CD8-positive, alpha-beta memory T cell (primary cell): ENCODE data around the gene SDR39U1. TPM values are rescaled to one million over a fixed set of nuclear protein-coding genes. Genes with fewer than 3 reads are reported as not detected.

Source experiments
- CTCF ChIA-PET: fragments of 350-600 bp; sonication (Branson Sonifier 250); formaldehyde crosslinking; loops from one replicate; lab custom pipeline; 2021; ENCODE audit warnings: antibody characterized with exemption; lab: Charles Lee
- POLR2A ChIA-PET: fragments of 350-600 bp; sonication (Branson Sonifier 250); formaldehyde crosslinking; loops from one replicate; lab custom pipeline; 2021; ENCODE audit warnings: antibody characterized with exemption; lab: Charles Lee
- DNase-seq, 5 donors: peaks; one replicate each; pipeline versions ENCODE4 v3.0.0 to v3.0.0-alpha.2; 2020 to 2022; ENCODE audit warnings: mixed read lengths in 1 of 5
- H3K27ac ChIP-seq: one replicate; pipeline ENCODE4 v1.7.0; 2013; ENCODE audit warnings: low read depth, mild to moderate bottlenecking, low read length, moderate library complexity
- H3K27me3 ChIP-seq: 2 replicates; pipeline ENCODE4 v1.7.0; 2013; ENCODE audit warnings: low read length, mild to moderate bottlenecking; ENCODE audit not compliant: insufficient read depth, poor library complexity, severe bottlenecking
- H3K36me3 ChIP-seq: 2 replicates; pipeline ENCODE4 v1.7.0; 2013; ENCODE audit warnings: mild to moderate bottlenecking, low read length, moderate library complexity; ENCODE audit not compliant: insufficient read depth
- H3K4me1 ChIP-seq: 2 replicates; pipeline ENCODE4 v1.7.0; 2013; ENCODE audit warnings: mild to moderate bottlenecking, low read length, moderate library complexity; ENCODE audit not compliant: insufficient read depth
- H3K4me3 ChIP-seq: 2 replicates; pipeline ENCODE4 v1.7.0; 2013; ENCODE audit warnings: mild to moderate bottlenecking, low read length
- H3K9me3 ChIP-seq: 2 replicates; pipeline ENCODE4 v1.7.0; 2013; ENCODE audit warnings: mild to moderate bottlenecking, low read length
- H3K27ac Mint-ChIP-seq, 8 donors: one replicate each; pipeline ENCODE4 v1.8.0; 2020 to 2021; ENCODE audit warnings: mixed read lengths in 8 of 8, mild to moderate bottlenecking in 6 of 8, inconsistent platforms in 3 of 8, moderate library complexity in 3 of 8
- H3K27me3 Mint-ChIP-seq, 2 donors: one replicate each; pipeline ENCODE4 v1.8.0; 2020 to 2021; ENCODE audit warnings: mixed read lengths in 2 of 2, mild to moderate bottlenecking in 1 of 2, moderate library complexity in 1 of 2
- H3K36me3 Mint-ChIP-seq, 3 donors: one replicate each; pipeline ENCODE4 v1.8.0; 2020 to 2021; ENCODE audit warnings: mixed read lengths in 3 of 3, inconsistent platforms in 1 of 3, mild to moderate bottlenecking in 1 of 3
- H3K4me1 Mint-ChIP-seq, 3 donors: one replicate each; pipeline ENCODE4 v1.8.0; 2020 to 2021; ENCODE audit warnings: mixed read lengths in 3 of 3, inconsistent platforms in 1 of 3, mild to moderate bottlenecking in 1 of 3
- H3K4me3 Mint-ChIP-seq, 7 donors: one replicate each; pipeline ENCODE4 v1.8.0; 2020 to 2021; ENCODE audit warnings: mixed read lengths in 7 of 7, mild to moderate bottlenecking in 6 of 7, moderate library complexity in 4 of 7, inconsistent platforms in 2 of 7
- H3K9me3 Mint-ChIP-seq, 5 donors: one replicate each; pipeline ENCODE4 v1.8.0; 2020 to 2022; ENCODE audit warnings: mixed read lengths in 5 of 5, mild to moderate bottlenecking in 3 of 5, moderate library complexity in 2 of 5, inconsistent platforms in 1 of 5
- polyA plus RNA-seq: library from polyadenylated mRNA; unstranded; fragments of 300-500 nt; fragmentation: Illumina TruSeq; gene quantifications from one replicate; pipeline ENCODE4 v1.2.3, GENCODE V29; 2021
- total RNA-seq, 2 experiments: library from RNA; stranded (reverse); gene quantifications; one replicate each; pipeline ENCODE4 v1.2.3, GENCODE V29; 2021

The SDR39U1 gene
- total and polyA plus RNA-seq, 3 experiments from 2014 or later = 58.1 to 67.7 (median 59.6) TPM

GRCh38 chr14:24427537-24428508 is 14.8 kb downstream of the SDR39U1 start:
- ChIA-PET POLR2A (interaction anchor here (3.3 to 4.4 kb wide), 2 partner anchors 15 to 128 kb away, joined by 13 to 54 read pairs; partner anchors contain the start of genes DHRS1, NOP9 and SDR39U1), CTCF (interaction anchor here (0.9 to 22.1 kb wide), 4 partner anchors 15 to 119 kb away, joined by 3 to 486 read pairs (median 26); partner anchors contain the start of genes ADCY4, CIDEB, LTB4R2 and RIPK3)
- Mint-ChIP-seq H3K36me3 (peaks cover 0 to 24% (median 3%) of the 10 kb centered on the region in 3 donors), H3K4me3 (peak overlapping the region in 3 of 7 donors; percentile 22 to 50 (median 25)), H3K27ac (peak overlapping the region in 7 of 8 donors; percentile 48 to 87 (median 79)), H3K9me3 (no peaks in the 10 kb centered on the region), H3K4me1 (peaks cover 27 to 51% (median 40%) of the 10 kb centered on the region in 3 donors), H3K27me3 (no peaks in the 10 kb centered on the region)
- no peak for DNase-seq
- Histone ChIP-seq H3K4me3 (no peak overlapping the region), H3K4me1 (peaks cover 62% of the 10 kb centered on the region), H3K27me3 (no peaks in the 10 kb centered on the region), H3K27ac (no peak overlapping the region), H3K9me3 (no peaks in the 10 kb centered on the region), H3K36me3 (peaks cover 6% of the 10 kb centered on the region)

- ChIA-PET POLR2A (no interaction called here), CTCF (interaction anchor here (5.9 to 22.1 kb wide), 2 partner anchors 91 to 118 kb away, joined by 48 to 486 read pairs; partner anchors contain the start of genes ADCY4, CIDEB, LTB4R2 and RIPK3)
- DNase-seq = peak in 1 of 5 donors; percentile 29
- Histone ChIP-seq H3K9me3 (no peaks in the 10 kb centered on the region), H3K27me3 (no peaks in the 10 kb centered on the region), H3K36me3 (no peaks in the 10 kb centered on the region), H3K4me1 (peaks cover 68% of the 10 kb centered on the region), H3K27ac (no peak overlapping the region), H3K4me3 (no peak overlapping the region)
- Mint-ChIP-seq H3K36me3 (peaks cover 0 to 19% (median 2%) of the 10 kb centered on the region in 3 donors), H3K4me3 (peak overlapping the region in 1 of 7 donors; percentile 59), H3K27me3 (no peaks in the 10 kb centered on the region), H3K9me3 (no peaks in the 10 kb centered on the region), H3K4me1 (peaks cover 27 to 49% (median 38%) of the 10 kb centered on the region in 3 donors), H3K27ac (peak overlapping the region in 4 of 8 donors; percentile 25 to 72 (median 62))
These were observed 15.6 kb downstream of the SDR39U1 start for GRCh38 chr14:24426912-24427536.

- ChIA-PET CTCF (interaction anchor here (1.5 to 22.1 kb wide), 5 partner anchors 11 to 184 kb away, joined by 3 to 486 read pairs (median 14); partner anchors contain the start of genes ADCY4, CIDEB, LTB4R2 and RIPK3), POLR2A (no interaction called here)
- no peak for DNase-seq
- peaks cover 0 to 12% (median 0%) of the 10 kb centered on the region in 3 donors for H3K36me3 Mint-ChIP-seq
- no peaks in the 10 kb centered on the region for H3K9me3 Mint-ChIP-seq
- no peaks in the 10 kb centered on the region for H3K27me3 ChIP-seq
- no peaks in the 10 kb centered on the region for H3K9me3 ChIP-seq
- peaks cover 20 to 42% (median 31%) of the 10 kb centered on the region in 3 donors for H3K4me1 Mint-ChIP-seq
- H3K4me3 ChIP-seq = no peak overlapping the region
- peak overlapping the region in 1 of 7 donors; percentile 59 for H3K4me3 Mint-ChIP-seq
- no peak overlapping the region for H3K27ac ChIP-seq
- H3K27me3 Mint-ChIP-seq = no peaks in the 10 kb centered on the region
- H3K4me1 ChIP-seq = peaks cover 61% of the 10 kb centered on the region
- peak overlapping the region in 5 of 8 donors; percentile 37 to 71 (median 54) for H3K27ac Mint-ChIP-seq
- no peaks in the 10 kb centered on the region for H3K36me3 ChIP-seq
These were observed 16.2 kb downstream of the SDR39U1 start for GRCh38 chr14:24426150-24426911.

- H3K4me1 Mint-ChIP-seq = peaks cover 14 to 36% (median 25%) of the 10 kb centered on the region in 3 donors
- no peak overlapping the region for H3K27ac ChIP-seq
These were observed 16.9 kb downstream of the SDR39U1 start for GRCh38 chr14:24425704-24426103.

GRCh38 chr14:24422694-24423601 is 19.6 kb downstream of the SDR39U1 start:
- peaks cover 8 to 23% (median 17%) of the 10 kb centered on the region in 3 donors for H3K4me1 Mint-ChIP-seq
- no peak overlapping the region for H3K27ac Mint-ChIP-seq
- peaks cover 37% of the 10 kb centered on the region for H3K4me1 ChIP-seq
- no peaks in the 10 kb centered on the region for H3K9me3 ChIP-seq
- no peaks in the 10 kb centered on the region for H3K36me3 Mint-ChIP-seq
- H3K36me3 ChIP-seq = no peaks in the 10 kb centered on the region
- H3K27me3 ChIP-seq = no peaks in the 10 kb centered on the region
- H3K4me3 ChIP-seq = no peak overlapping the region
- POLR2A ChIA-PET = no interaction called here
- no peak overlapping the region for H3K27ac ChIP-seq
- peaks cover 7 to 9% of the 10 kb centered on the region in 2 donors for H3K27me3 Mint-ChIP-seq
- no peaks in the 10 kb centered on the region for H3K9me3 Mint-ChIP-seq
- CTCF ChIA-PET = interaction anchor here (3.6 to 22.1 kb wide), 3 partner anchors 9 to 87 kb away, joined by 14 to 486 read pairs (median 15); partner anchors contain the start of genes ADCY4 and RIPK3
- H3K4me3 Mint-ChIP-seq = no peak overlapping the region
- DNase-seq = no peak

More at GRCh38 chr14:24425704-24426103, 16.9 kb downstream of the SDR39U1 start:
- H3K27ac Mint-ChIP-seq = peak overlapping the region in 4 of 8 donors; percentile 1 to 71 (median 23)
- no peaks in the 10 kb centered on the region for H3K27me3 Mint-ChIP-seq
- Histone ChIP-seq H3K36me3 (no peaks in the 10 kb centered on the region), H3K4me1 (peaks cover 55% of the 10 kb centered on the region), H3K4me3 (no peak overlapping the region), H3K9me3 (no peaks in the 10 kb centered on the region), H3K27me3 (no peaks in the 10 kb centered on the region)
- H3K9me3 Mint-ChIP-seq = no peaks in the 10 kb centered on the region
- POLR2A ChIA-PET = no interaction called here
- CTCF ChIA-PET = interaction anchor here (0.6 to 22.1 kb wide), 6 partner anchors 10 to 183 kb away, joined by 3 to 486 read pairs (median 4); partner anchors contain the start of genes ADCY4, RIPK3 and TINF2
- DNase-seq = no peak
- H3K4me3 Mint-ChIP-seq = peak overlapping the region in 1 of 7 donors; percentile 51
- peaks cover 0 to 7% (median 0%) of the 10 kb centered on the region in 3 donors for H3K36me3 Mint-ChIP-seq

GRCh38 chr14:24422261-24422660 is 20.3 kb downstream of the SDR39U1 start:
- POLR2A ChIA-PET = no interaction called here
- H3K9me3 Mint-ChIP-seq = no peaks in the 10 kb centered on the region
- Histone ChIP-seq H3K9me3 (no peaks in the 10 kb centered on the region), H3K4me1 (peaks cover 32% of the 10 kb centered on the region), H3K36me3 (no peaks in the 10 kb centered on the region), H3K4me3 (no peak overlapping the region), H3K27me3 (no peaks in the 10 kb centered on the region), H3K27ac (no peak overlapping the region)
- peaks cover 7 to 9% of the 10 kb centered on the region in 2 donors for H3K27me3 Mint-ChIP-seq
- no peaks in the 10 kb centered on the region for H3K36me3 Mint-ChIP-seq
- CTCF ChIA-PET = interaction anchor here (4.2 to 22.1 kb wide), 2 partner anchors 9 to 87 kb away, joined by 15 to 486 read pairs; partner anchors contain the start of genes ADCY4 and RIPK3
- peaks cover 7 to 19% (median 17%) of the 10 kb centered on the region in 3 donors for H3K4me1 Mint-ChIP-seq
- no peak overlapping the region for H3K27ac Mint-ChIP-seq
- no peak overlapping the region for H3K4me3 Mint-ChIP-seq
- no peak for DNase-seq
